Measurements from ENCODE around the gene GALNT7. TPM values are rescaled to one million over a fixed set of nuclear protein-coding genes. Genes with fewer than 3 reads are reported as not detected.

The GALNT7 gene
- total and polyA plus RNA-seq, 2 donors (not counting 3 experiments of a cell fraction or from before 2014, with no cell fraction given): 19.6 to 54.6 TPM

GRCh38 chr4:173272314-173272713 lies 103.7 kb downstream of the GALNT7 start:
- ChIA-PET POLR2A (no interaction called here), CTCF (no interaction called here)
- Histone ChIP-seq H3K79me2 (ENCODE audit: control insufficient read depth, insufficient read depth, low read length) (no peaks in the 10 kb centered on the region), H2AFZ (ENCODE audit: low read depth, low read length) (no peak overlapping the region), H4K20me1 (replicated peaks; ENCODE audit: control insufficient read depth, extremely low read depth, insufficient read depth, low read length) (no peaks in the 10 kb centered on the region), H3K27me3 (ENCODE audit: control insufficient read depth in 2 of 2, insufficient read depth in 2 of 2, low read length in 2 of 2) (no peaks in the 10 kb centered on the region), H3K4me2 (ENCODE audit: insufficient read depth, low read length) (no peak overlapping the region), H3K36me3 (ENCODE audit: control insufficient read depth in 2 of 2, extremely low read depth in 1 of 2, insufficient read depth in 2 of 2, low read length in 2 of 2) (no peaks in the 10 kb centered on the region), H3K27ac (ENCODE audit: insufficient read depth, low read depth, low read length) (no peak overlapping the region), H3K4me3 (replicated peaks in 1 of 3; ENCODE audit: insufficient read depth in 1 of 3, low read depth in 1 of 3, low read length in 3 of 3) (no peak overlapping the region), H3K9me3 (replicated peaks; ENCODE audit: control insufficient read depth, insufficient read depth, low read length) (no peaks in the 10 kb centered on the region), H3K9me1 (replicated peaks; ENCODE audit: control insufficient read depth, extremely low read depth, insufficient read depth, low read length) (no peaks in the 10 kb centered on the region), H3K4me1 (ENCODE audit: control insufficient read depth, extremely low read depth, insufficient read depth, low read length) (no peaks in the 10 kb centered on the region), H3K9ac (replicated peaks; ENCODE audit: extremely low read depth, insufficient read depth, low read length) (no peak overlapping the region)
- FAIRE-seq (no peak), DNase-seq (ENCODE audit: low read depth, low spot score) (no peak)
- TF ChIP-seq JUN (IDR thresholded peaks at IDR 0.05; ENCODE audit: borderline replicate concordance, insufficient read depth, insufficient read length, low read depth): no peak
- no peak for TF ChIP-seq EZH2 (IDR thresholded peaks at IDR 0.05; ENCODE audit: borderline replicate concordance, low read depth, low read length, severe bottlenecking)
- no peak for TF ChIP-seq GATA2 (IDR thresholded peaks at IDR 0.05; ENCODE audit: insufficient read depth, insufficient read length, low read depth, low read length)
- TF ChIP-seq FOS (IDR thresholded peaks at IDR 0.05; ENCODE audit: borderline replicate concordance, insufficient read depth, low read length): no peak
- TF ChIP-seq, protein P1, sequence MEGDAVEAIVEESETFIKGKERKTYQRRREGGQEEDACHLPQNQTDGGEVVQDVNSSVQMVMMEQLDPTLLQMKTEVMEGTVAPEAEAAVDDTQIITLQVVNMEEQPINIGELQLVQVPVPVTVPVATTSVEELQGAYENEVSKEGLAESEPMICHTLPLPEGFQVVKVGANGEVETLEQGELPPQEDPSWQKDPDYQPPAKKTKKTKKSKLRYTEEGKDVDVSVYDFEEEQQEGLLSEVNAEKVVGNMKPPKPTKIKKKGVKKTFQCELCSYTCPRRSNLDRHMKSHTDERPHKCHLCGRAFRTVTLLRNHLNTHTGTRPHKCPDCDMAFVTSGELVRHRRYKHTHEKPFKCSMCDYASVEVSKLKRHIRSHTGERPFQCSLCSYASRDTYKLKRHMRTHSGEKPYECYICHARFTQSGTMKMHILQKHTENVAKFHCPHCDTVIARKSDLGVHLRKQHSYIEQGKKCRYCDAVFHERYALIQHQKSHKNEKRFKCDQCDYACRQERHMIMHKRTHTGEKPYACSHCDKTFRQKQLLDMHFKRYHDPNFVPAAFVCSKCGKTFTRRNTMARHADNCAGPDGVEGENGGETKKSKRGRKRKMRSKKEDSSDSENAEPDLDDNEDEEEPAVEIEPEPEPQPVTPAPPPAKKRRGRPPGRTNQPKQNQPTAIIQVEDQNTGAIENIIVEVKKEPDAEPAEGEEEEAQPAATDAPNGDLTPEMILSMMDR (IDR thresholded peaks at IDR 0.05; ENCODE audit: extremely low read depth in 1 of 2, insufficient read depth in 1 of 2, low read depth in 1 of 2, low read length in 2 of 2): no peak
- no peak for TF ChIP-seq POLR2A (IDR thresholded peaks at IDR 0.05; ENCODE audit: low read depth, low read length)
- TF ChIP-seq POLR2AphosphoS5 (IDR thresholded peaks at IDR 0.05; ENCODE audit: insufficient read depth, low read depth, low read length): no peak
- TF ChIP-seq, protein P2, sequence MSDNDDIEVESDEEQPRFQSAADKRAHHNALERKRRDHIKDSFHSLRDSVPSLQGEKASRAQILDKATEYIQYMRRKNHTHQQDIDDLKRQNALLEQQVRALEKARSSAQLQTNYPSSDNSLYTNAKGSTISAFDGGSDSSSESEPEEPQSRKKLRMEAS (IDR thresholded peaks at IDR 0.05; ENCODE audit: insufficient read depth, insufficient read length): no peak
- TF ChIP-seq MYC (IDR thresholded peaks at IDR 0.05; ENCODE audit: low read depth, low read length): no peak
- dilution Hi-C loops (cut with MboI; ENCODE audit: extremely low pct_ligation_motif_present, low sequenced_read_pairs): no loop called here
- BruUV-seq (replicated peaks): no TSS peak
- intact Hi-C loops (cut with micrococcal nuclease): no loop called here

Measured in endothelial cell of umbilical vein (primary cell).